GM19395 (cell line): ENCODE measurements around the gene TRPC4AP.
"Not testable (repeated sequence)": the region's sequence is repeated elsewhere in the genome, so short reads cannot be mapped to it uniquely, and the experiment has no call there.

Experiments used
- ATAC-seq: cut with Tn5 transposase; IDR thresholded peaks from one replicate; pipeline ENCODE4 v1.9.1; 2021; ENCODE audit warnings: mild to moderate bottlenecking, moderate library complexity; ENCODE audit not compliant: unreplicated experiment

TRPC4AP gene

DNA sequence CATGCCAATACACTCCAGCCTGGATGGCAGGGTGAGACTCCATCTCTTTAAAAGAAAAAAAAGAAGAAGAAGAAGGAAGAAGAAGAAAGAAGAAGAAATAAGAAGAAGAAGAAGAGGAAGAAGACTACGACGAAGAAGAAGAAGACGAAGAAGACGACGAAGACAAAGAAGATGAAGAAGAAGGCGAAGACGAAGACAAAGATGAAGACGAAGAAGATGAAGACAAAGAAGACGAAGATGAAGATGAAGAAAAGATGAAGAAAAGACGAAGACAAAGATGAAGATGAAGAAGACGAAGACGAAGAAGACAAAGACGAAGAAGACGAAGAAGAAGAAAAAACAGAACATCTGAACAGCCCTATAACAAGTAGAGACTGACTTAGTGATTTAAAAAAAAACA is 33.0 kb downstream of the TRPC4AP start:
- ATAC-seq = no peak

DNA sequence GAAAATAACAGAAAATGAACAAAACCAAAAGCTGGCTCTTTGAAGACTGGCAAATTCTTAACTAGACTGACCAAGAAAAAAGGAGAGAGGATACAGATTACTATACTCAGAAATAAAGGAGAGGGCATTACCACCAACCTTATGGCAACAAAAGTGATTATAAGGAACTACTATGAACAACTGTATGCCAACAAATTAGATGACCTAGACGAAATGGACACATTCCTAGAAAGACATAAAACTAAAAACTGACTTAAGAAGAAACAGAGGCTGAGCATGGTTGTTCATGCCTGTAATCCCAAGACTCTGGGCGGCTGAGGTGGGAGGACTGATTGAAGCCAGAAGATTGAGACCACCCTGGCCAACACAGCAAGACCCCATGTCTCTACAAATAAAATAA is 33.5 kb downstream of the TRPC4AP start:
- no peak for ATAC-seq

DNA sequence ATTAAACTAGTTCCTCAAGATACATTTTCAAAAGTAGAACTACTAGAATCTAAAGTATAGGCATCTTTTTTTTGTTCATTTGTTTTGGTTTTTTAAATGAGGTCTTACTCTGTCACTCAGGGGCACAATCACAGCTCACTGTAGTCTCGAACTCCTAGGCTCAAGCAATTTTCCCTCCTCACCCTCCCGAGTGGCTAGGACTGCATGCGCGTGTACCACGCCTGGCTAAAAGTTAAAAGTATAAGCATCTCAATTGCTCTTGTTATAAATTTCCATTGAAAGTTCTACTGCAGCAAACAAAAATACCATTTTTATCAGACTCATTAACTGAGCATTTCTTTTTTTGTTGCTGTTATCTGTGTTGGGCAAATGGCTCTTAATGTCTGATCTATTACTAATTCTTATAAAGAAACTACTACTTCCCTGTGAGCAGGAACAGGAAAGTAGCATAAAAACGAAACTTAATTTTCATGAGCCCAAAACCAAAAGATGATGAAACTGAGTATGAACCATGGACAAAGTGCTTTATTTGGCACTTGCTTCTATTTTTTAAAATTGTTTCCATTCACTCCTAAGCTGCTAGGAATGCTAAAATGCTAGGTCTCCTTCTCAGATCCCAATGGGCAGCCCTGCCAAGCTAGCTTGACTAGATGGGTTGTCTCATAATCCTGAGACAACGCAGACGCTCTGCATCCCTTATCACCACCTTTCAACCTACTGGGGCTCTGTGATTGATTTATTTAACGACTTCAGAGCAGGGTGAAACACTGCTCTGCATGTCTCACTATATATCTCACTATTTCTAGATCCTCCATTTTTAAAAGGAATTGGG is 36.9 kb downstream of the TRPC4AP start:
- ATAC-seq = no peak

DNA sequence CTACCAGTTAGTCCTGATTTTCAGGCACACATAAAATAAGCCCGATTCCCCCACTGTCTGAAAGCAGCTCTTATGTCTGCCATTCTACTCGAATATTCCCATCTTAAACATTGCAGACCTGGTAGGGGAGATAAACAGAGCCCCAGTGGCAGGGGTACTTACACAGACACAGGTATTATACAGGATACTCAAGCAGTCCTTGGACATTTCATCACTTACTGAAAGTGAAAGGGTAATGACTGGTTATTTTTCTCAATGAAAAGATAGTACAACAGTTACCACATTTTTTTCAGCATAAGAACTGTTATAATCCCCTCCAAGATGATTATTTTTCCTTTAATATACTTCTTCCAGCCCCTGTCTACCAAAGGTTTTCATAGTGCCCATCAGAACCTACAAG is 37.8 kb downstream of the TRPC4AP start:
- ATAC-seq = no peak

DNA sequence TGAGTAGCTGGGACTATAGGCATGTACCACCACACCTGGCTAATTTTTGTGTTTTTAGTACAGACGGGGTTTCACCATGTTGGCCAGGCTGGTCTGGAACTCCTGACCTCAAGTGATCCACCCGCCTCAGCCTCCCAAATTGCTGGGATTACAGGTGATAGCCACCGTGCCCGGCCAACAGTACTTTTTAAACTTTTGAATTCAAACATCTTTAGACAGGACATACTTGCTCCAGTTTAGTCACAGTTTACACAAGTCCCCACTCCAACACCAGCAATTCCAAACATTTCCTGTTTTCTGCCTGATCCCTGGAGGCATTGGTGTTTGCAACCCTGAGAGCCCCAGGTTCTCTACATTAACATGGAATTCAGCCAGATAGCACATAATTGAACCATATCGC is 40.0 kb downstream of the TRPC4AP start:
- ATAC-seq = not testable (repeated sequence)

DNA sequence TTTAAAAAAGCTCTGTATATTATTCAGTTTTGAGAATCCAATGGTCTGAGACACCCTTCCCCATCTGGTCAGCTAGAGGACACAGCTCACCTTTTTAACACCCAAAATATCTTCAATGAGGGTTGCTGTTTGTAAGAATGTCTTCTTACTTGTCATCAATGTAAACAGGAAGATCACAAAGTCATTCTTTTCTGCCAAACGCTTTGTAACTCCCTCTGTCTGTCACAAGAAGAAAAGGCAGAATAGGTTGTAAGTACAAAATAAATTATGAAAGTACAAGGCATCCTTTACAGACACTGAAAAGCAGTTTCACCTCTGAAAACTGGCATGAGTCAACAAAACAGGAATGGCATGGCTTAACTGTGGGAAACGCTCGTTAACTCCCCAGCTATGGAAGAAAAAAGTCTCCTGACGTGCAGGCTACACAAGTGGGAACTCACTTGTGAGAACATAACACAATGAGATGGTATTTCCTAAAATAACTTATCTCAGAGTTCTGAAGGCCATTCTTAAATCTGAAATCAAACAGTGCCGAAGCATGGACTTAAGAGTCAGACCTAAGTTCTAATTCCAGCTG is 42.7 kb downstream of the TRPC4AP start:
- no peak for ATAC-seq

DNA sequence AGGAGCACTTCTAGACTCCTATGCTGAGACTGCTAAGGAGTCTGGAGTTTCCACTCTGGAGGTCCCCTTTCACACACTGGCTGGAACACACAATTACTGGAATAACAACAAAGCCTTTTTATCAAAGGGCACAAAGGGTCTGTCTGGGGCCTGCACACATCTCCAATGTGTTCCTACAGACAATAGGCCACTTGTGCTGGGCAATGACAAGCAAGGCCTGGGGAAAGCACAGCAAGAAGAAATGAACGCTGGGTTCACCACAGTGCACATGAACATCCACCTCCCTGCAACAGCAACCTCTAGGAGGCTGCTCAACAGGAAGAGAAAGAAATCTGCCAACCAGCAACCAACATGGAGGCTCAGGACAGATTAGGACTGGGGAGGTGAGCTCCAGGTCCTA is 43.9 kb downstream of the TRPC4AP start:
- ATAC-seq = no peak

DNA sequence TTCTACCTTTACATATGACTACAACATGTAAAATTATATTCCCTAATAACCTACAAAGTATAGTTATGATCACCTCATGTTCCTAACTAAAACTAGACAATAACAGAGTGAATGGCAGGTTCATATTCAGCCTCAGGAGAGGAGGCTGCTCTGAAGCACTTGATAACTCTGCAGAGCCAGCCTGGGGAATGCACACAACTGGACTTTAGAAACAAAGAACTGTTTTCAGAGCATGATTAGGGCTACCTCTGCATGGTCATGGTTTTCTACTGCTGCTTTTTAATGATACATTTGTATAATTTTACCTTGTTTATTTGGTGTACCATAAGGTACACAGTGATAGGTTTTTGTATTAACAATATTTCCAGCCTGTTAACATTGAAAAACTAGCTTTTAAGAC is 50.3 kb downstream of the TRPC4AP start:
- no peak for ATAC-seq

DNA sequence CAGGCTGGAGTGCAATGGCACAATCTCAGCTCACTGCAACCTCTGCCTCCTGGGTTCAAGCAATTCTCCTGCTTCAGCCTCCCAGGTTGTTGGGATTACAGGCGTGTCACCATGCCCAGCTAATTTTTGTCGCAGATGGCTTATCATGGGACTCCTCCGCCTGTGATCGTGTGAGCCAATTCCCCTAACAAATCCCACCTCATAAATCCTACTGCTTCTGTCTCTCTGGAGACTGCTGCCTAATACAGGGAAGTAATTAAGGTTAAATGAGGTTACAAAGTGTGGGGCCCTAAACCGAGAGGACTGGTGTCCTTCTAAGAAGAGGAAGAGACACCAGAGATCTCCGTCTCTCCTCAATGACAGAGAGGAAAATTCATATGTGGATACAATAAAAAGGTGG is 52.0 kb downstream of the TRPC4AP start:
- no peak for ATAC-seq

DNA sequence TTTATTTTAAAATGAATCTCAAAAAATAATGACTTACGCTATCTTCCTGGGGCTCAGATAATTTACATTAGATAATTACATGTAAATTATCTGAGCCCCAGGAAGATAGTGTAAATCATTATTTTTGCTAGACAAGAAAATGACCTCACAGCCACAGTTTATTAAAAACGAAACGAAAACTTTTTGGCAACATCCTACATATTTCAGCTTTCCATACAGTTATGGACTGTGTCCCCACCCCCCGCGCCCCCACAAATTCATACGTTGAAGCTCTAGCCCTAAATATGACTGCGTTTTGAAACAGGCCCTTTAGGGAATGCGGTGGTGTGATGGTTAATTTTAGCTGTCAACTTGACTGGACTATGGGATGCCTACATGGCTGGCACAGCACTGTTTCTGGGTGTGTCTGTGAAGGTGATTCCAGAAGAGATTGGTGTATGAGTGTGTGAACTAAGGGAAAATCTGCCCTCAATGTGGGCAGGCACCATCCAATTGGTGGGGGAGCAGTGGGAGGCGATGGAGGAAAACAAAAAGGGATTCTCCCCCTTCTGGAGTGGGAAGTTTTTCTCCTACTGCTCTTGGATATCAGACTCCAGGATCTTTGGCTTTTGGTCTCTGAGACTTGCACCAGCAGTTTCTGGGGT is 52.6 kb downstream of the TRPC4AP start:
- ATAC-seq = no peak

DNA sequence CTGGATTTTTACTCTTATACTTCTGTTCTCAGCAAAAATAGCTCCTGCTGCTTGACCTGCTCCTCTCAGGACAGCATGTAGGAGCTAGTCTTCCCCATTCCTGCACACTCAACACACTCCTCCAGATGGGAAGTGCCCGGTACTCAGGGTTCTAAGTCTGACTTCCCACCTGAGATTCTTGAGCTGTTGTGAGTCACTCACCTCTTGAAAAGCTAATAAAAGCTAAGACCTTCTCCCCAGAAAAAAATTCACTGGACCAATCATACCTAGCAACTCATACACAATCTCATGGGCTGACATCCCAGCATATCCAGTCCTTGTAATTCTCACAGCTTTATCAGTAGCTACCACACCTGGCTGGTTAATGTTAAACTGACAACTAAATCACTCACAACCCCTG is 53.5 kb downstream of the TRPC4AP start:
- ATAC-seq = no peak

DNA sequence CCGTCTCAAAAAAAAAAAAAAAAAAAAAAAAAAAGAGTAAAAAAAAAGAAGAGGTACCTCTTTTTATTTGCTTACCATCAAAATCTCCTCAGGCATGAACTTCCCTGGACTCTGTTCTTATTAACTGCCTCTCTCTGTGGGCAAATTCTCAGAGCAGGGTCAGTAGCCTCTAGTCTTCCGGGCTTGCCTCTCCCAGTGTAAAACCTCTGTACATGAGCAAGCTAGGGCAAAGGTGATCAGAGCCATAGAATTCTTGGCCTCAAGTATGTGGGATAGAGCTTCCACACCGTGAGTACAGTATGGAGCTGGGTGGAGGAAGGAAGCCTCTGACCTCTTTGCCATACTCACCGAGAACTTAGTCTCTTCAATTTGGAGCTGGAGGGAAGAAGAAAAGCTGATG is 58.5 kb downstream of the TRPC4AP start:
- no peak for ATAC-seq

DNA sequence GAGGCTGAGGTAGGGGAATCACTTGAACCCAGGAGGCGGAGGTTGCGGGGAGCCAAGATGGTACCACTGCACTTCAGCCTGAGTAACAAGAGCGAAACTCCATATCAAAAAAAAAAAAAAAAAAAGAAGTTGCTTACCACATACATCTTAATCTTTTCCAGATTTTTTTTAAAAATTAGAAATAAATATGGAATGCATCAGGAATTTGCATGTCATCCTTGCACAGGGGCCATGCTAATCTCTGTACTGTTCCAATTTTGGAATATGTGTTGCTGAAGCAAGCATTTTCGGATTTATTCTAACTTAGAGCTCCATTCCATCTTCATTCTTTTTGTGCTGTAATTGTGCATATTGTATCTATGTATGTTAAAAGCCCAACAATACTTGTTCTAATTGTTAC is 62.5 kb downstream of the TRPC4AP start:
- ATAC-seq = no peak

DNA sequence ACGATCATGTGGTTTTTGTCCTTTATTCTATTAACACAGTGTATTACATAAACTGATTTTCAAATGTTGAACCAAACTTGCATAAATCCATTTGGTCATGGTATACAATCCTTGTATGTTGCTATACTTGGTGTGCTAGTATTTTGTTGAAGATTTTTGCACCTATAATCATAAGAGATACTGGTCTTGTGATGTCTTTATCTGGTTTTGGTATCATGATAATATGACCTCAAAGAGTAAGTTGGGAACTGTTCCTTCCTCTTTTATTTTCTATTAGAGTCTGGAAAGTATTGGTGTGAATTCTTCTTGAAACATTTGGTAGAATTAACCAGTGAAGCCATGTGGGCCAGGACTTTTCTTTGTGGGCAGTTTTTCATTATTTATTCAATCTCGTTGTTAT is 65.3 kb downstream of the TRPC4AP start:
- no peak for ATAC-seq

DNA sequence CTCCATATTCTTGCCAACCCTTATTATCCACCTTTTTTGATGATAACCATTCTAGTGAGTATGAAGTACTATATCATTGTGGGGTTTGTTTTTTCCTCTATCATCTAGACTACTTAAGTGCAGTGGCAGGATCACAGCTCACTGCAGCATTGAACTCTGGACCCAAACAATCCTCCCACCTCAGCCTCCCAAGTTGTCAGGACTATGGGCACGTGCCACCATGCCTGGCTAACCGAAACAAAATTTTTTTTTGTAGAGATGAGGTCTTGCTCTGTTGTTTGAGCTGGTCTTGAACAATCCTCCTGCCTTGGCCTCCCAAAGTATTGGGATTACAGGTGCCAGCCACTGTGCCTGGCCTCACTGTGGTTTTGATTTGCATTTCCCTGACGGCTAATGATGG is 67.5 kb downstream of the TRPC4AP start:
- ATAC-seq = no peak

DNA sequence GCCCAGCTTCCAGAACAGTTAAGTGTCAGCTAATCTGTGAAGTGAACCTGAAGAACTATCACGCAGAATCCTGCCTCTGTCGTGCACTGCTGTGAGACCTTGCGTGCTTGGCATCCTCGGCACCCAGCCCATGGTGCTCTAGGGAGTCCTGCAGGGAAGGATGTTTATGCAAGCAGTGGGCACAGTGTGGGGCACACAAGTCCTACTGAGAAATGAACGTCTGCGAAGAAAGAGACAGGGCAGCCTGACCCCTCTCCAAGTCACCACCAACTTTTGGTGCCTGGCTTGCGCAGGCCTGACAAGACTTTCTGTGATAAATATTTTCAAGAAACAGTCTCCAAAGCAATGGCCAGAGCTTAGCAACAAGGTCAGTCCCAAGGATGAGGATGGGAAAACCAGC is 69.0 kb downstream of the TRPC4AP start:
- no peak for ATAC-seq

DNA sequence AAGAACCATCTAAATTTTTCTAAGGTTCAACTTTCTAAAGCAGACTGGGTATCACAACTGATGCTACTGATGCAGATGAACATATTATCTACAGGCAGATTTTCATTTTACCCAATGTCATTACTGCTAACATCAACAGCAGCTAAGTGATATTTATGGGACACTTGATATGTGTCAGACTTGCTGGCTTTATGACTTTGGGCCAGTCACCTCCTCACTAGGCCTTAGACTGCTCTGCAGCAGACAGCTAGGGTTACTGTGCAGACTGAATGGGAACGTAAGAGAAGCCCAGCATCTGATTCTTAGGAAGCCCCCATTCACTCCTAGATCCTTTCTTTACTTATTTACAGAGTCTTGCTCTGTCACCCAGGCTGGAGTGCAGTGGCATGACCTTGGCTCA is 70.8 kb downstream of the TRPC4AP start:
- no peak for ATAC-seq

DNA sequence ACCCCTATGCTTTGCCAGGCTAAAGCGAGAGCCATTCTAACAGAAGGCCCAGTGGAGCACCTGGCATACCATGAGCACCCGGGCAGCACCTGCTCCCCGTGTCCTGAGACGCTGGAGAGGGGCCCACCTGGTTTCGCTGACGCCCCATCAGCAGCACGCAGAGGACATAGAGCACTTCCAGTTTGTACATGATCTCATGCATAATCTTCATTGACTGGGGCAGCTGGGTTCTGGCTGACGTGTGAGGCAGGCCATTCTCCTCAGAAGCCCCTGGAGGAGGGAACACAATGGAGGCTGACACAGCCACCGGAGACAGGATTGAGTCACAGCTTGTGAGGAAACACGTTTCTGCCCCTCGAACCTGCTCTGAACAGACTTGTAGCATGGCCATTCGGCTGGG is 71.5 kb downstream of the TRPC4AP start:
- ATAC-seq = no peak

DNA sequence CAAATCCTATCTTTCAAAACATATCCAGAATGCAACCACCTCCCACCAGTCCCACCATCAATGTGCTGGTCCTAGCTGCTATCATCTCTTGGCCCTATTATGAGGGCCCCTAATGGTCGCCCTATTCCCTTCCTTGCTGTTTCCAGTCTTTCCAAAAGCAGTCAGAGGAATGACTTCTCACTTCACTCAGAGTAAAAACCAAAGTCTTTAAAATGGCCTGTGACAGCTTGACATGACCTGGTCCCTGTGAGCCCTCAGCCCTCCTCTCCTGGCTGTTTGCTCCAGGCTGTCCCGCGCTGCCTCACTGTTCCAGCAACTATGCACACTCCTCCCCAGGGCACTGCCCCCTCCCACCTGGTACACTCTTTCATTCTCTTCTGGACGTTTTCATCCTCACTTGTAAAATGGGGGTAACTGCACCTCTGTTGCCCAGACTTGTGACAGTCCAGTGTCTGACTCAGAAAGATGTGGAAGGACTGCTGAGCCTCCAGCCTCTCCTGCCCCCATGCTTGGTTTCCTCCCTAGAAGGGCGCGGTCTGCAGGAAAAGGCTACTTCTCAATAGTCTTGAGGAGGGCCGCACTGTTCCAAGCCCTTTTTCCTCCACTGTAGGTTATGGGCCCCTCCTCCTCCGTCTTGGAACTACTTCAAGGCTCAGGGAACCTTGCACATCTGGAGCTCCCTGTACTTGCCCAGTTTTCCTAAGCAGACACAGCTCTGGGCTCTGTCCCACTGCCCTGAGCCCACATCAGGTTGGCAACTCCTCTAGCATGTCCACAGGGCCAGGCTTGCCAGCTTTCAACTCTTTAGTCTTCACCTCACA is 72.3 kb downstream of the TRPC4AP start:
- no peak for ATAC-seq

DNA sequence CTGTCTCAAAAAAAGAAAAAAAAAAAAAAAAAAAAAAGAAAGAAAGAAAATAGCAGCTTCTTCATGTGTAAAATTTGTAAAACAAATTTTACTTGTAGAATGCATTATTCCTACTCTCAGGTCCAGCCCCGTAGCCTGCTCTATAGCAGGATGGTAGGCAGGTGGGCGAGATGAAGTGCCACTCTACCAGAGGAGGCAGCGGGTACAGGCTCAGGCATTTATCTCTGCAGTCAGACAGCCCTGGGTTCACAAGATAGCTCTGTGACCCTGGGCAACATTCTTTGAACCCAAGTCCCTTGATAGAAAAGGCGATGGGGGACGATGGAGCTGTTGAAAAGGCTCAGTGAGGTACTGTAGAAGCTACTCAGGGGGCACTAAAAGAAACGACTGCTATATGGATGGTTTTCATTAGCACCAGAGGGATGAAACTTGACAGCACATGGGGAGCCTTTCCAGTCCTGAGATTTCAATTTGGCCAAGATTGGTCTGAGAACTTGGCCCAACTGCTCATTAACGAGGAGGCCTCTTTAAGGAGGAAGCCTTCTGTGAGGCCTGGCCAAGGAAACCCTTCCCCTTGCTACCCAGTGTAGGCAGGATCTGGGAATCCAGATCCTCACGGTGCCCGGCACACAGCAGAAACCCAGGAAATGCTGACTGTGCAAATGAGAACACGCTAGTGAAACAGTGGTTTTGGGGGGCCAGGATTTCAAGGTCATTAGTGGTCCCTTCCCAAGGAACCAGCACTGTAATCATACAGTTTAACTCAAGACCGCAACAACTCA is 73.8 kb downstream of the TRPC4AP start:
- no peak for ATAC-seq
